HT-29 (cell line): ENCODE data around the gene ZFAND4. TPM values are rescaled to one million over a fixed set of nuclear protein-coding genes. Genes with fewer than 3 reads are reported as not detected.
"Not testable (repeated sequence)": the region's sequence is repeated elsewhere in the genome, so short reads cannot be mapped to it uniquely, and the experiment has no call there.

ENCODE experiments used
- DNase-seq: peaks from one replicate; pipeline ENCODE4 v3.0.0-alpha.2; 2015; ENCODE audit warnings: low spot score
- total RNA-seq: library from RNA; depleted of rRNA; stranded (reverse); fragments of >200 nt; shearing (Covaris generic); gene quantifications from 2 replicates; pipeline ENCODE4 v1.2.3, GENCODE V29; 2014; rRNA removed

ZFAND4 gene
- 0.37 and 4.8 TPM in 2 replicates for total RNA-seq

GRCh38 chr10:45672181-45673073 is at the start of gene ZFAND4:
ZFAND4 (minus strand) TSS chr10:45672772; CDS start chr10:45663725, 9,047 bp downstream.
- peak; percentile 95 for DNase-seq

GRCh38 chr10:45721503-45721902 is 48.9 kb upstream of the ZFAND4 start:
- not testable (repeated sequence) for DNase-seq

- not testable (repeated sequence) for DNase-seq
Measured at GRCh38 chr10:45717642-45718041, 45.1 kb upstream of the ZFAND4 start.

GRCh38 chr10:45717053-45717452 is 44.5 kb upstream of the ZFAND4 start:
- DNase-seq, result not testable (repeated sequence)

- not testable (repeated sequence) for DNase-seq
Measured at GRCh38 chr10:45711223-45711622, 38.7 kb upstream of the ZFAND4 start.

GRCh38 chr10:45710200-45710796 is 37.7 kb upstream of the ZFAND4 start:
- not testable (repeated sequence) for DNase-seq

GRCh38 chr10:45678467-45678866 is 5.9 kb upstream of the ZFAND4 start:
- not testable (repeated sequence) for DNase-seq

- DNase-seq, result no peak
Measured at GRCh38 chr10:45675388-45675787, 2.8 kb upstream of the ZFAND4 start.

- peak; percentile 32 for DNase-seq
Measured at GRCh38 chr10:45673074-45673648, 589 bp upstream of the ZFAND4 start.

GRCh38 chr10:45671300-45671699 is 1.3 kb downstream of the ZFAND4 start:
- DNase-seq, result not testable (repeated sequence)

GRCh38 chr10:45669897-45670296 is 2.7 kb downstream of the ZFAND4 start:
- DNase-seq, result not testable (repeated sequence)

GRCh38 chr10:45660876-45661411 is 11.6 kb downstream of the ZFAND4 start:
- DNase-seq, result no peak

GRCh38 chr10:45657033-45657926 is 15.3 kb downstream of the ZFAND4 start:
- no peak for DNase-seq

GRCh38 chr10:45655219-45655618 is 17.4 kb downstream of the ZFAND4 start:
- DNase-seq, result no peak

GRCh38 chr10:45654753-45655141 is 17.8 kb downstream of the ZFAND4 start:
- DNase-seq, result not testable (repeated sequence)

GRCh38 chr10:45653454-45653853 is 19.1 kb downstream of the ZFAND4 start:
- DNase-seq, result no peak

GRCh38 chr10:45652511-45652910 is 20.1 kb downstream of the ZFAND4 start:
- no peak for DNase-seq

GRCh38 chr10:45649296-45649695 is 23.3 kb downstream of the ZFAND4 start:
- DNase-seq, result no peak

GRCh38 chr10:45647118-45647517 is 25.5 kb downstream of the ZFAND4 start:
- no peak for DNase-seq

GRCh38 chr10:45646384-45647050 is 26.1 kb downstream of the ZFAND4 start:
- DNase-seq, result no peak
